Endodermal cell (in vitro differentiated cells): Measurements from ENCODE around the gene PRKCB. TPM values are rescaled to one million over a fixed set of nuclear protein-coding genes. Genes with fewer than 3 reads are reported as not detected.

Experiments
- DNase-seq: peaks from one replicate; pipeline ENCODE4 v3.0.0-alpha.2; 2017
- H3K27ac ChIP-seq: 2 replicates; pipeline ENCODE4 v1.5.1; 2013; ENCODE audit warnings: mild to moderate bottlenecking, low read depth, low read length, moderate library complexity
- H3K27me3 ChIP-seq: 2 replicates; pipeline ENCODE4 v1.6.1; 2013; ENCODE audit warnings: mild to moderate bottlenecking, low read length, moderate library complexity; ENCODE audit not compliant: insufficient read depth, control insufficient read depth, poor library complexity, severe bottlenecking
- H3K36me3 ChIP-seq: 2 replicates; pipeline ENCODE4 v1.7.0; 2013; ENCODE audit warnings: mild to moderate bottlenecking, low read length, moderate library complexity; ENCODE audit not compliant: control insufficient read depth, insufficient read depth
- H3K4me1 ChIP-seq: one replicate; pipeline ENCODE4 v1.7.0; 2013; ENCODE audit warnings: low read length; ENCODE audit not compliant: control insufficient read depth, insufficient read depth
- H3K4me3 ChIP-seq: 2 replicates; pipeline ENCODE4 v1.5.1; 2013; ENCODE audit warnings: mild to moderate bottlenecking, low read length, moderate library complexity
- H3K9ac ChIP-seq: 2 replicates; pipeline ENCODE4 v1.6.1; 2013; ENCODE audit warnings: mild to moderate bottlenecking, low read length, moderate library complexity; ENCODE audit not compliant: poor library complexity, severe bottlenecking; ENCODE audit errors: extremely low read depth
- H3K9me3 ChIP-seq: 2 replicates; pipeline ENCODE4 v1.6.1; 2013; ENCODE audit warnings: mild to moderate bottlenecking, low read length, moderate library complexity; ENCODE audit not compliant: control insufficient read depth
- H3K27ac Mint-ChIP-seq: 2 replicates; pipeline ENCODE4 v1.8.0; 2020; ENCODE audit warnings: mixed read lengths
- H3K27me3 Mint-ChIP-seq: 2 replicates; pipeline ENCODE4 v1.8.0; 2021; ENCODE audit warnings: mild to moderate bottlenecking, mixed read lengths; ENCODE audit not compliant: insufficient read depth
- H3K36me3 Mint-ChIP-seq: 2 replicates; pipeline ENCODE4 v1.8.0; 2020; ENCODE audit warnings: low read depth, mixed read lengths
- H3K4me1 Mint-ChIP-seq: 2 replicates; pipeline ENCODE4 v1.8.0; 2020; ENCODE audit warnings: mixed read lengths
- H3K4me3 Mint-ChIP-seq: 2 replicates; pipeline ENCODE4 v1.8.0; 2020; ENCODE audit warnings: mild to moderate bottlenecking, moderate library complexity, mixed read lengths
- H3K9me3 Mint-ChIP-seq: 2 replicates; pipeline ENCODE4 v1.8.0; 2020; ENCODE audit warnings: mild to moderate bottlenecking, mixed read lengths
- WGBS, 2 experiments: methylation state at CpG; one replicate each; pipeline versions ENCODE4 v1.1.5 to v1.1.7; 2013; ENCODE audit warnings: missing lambda C conversion rate in 2 of 2, mixed read lengths in 1 of 2; ENCODE audit not compliant: insufficient coverage in 1 of 2, insufficient read length in 1 of 2; 5-methylcytosine and 5-hydroxymethylcytosine counted together
- total RNA-seq, 2 donors: library from RNA; stranded (reverse); fragmentation: NEBNext Ultra II Directional in 1 of 2; extraction: Animal tissue kit (Norgen Biotek cat#: 25700) in 1 of 2; gene quantifications; 2 replicates in 1 of 2; 3 replicates in 1 of 2; pipeline ENCODE4 v1.2.1, GENCODE V29; 2021
- TF ChIP-seq, protein P1 (sequence below): fragments of 200-600 bp; sonication (generic); conservative IDR thresholded peaks from 2 replicates; pipeline ENCODE4 v1.5.0; 2021; ENCODE audit warnings: antibody characterized with exemption, mild to moderate bottlenecking

The PRKCB gene
- total RNA-seq, 2 donors from 2014 or later: 0.38 to 1.1 TPM

DNA sequence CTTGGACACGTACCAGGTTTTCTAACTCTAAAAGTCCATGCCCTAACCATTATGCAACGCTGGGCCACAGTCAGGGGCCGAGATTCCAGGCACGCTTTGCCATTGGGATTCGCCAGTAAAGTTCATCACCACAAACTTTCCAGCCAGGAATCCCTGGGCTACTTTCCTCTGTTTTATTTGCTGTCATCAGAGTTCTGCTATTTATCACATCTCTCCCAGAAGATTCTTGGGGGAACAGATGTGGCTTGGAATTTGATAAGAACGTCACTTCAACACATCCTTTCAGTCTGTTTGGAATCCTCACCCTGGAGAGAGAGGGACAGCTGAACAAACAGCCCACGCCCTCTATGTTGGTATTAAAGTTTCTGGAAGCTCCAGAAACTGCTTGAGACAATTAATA is 310.7 kb downstream of the PRKCB start:
- TF ChIP-seq, protein P1, sequence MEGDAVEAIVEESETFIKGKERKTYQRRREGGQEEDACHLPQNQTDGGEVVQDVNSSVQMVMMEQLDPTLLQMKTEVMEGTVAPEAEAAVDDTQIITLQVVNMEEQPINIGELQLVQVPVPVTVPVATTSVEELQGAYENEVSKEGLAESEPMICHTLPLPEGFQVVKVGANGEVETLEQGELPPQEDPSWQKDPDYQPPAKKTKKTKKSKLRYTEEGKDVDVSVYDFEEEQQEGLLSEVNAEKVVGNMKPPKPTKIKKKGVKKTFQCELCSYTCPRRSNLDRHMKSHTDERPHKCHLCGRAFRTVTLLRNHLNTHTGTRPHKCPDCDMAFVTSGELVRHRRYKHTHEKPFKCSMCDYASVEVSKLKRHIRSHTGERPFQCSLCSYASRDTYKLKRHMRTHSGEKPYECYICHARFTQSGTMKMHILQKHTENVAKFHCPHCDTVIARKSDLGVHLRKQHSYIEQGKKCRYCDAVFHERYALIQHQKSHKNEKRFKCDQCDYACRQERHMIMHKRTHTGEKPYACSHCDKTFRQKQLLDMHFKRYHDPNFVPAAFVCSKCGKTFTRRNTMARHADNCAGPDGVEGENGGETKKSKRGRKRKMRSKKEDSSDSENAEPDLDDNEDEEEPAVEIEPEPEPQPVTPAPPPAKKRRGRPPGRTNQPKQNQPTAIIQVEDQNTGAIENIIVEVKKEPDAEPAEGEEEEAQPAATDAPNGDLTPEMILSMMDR: no peak
- Mint-ChIP-seq H3K4me1 (peaks cover 2% of the 10 kb centered on the region), H3K36me3 (no peaks in the 10 kb centered on the region), H3K27me3 (no peaks in the 10 kb centered on the region), H3K4me3 (no peak overlapping the region), H3K9me3 (no peaks in the 10 kb centered on the region), H3K27ac (no peak overlapping the region)
- Histone ChIP-seq H3K27me3 (no peaks in the 10 kb centered on the region), H3K9me3 (no peaks in the 10 kb centered on the region), H3K27ac (no peak overlapping the region), H3K4me3 (no peak overlapping the region), H3K36me3 (no peaks in the 10 kb centered on the region), H3K4me1 (no peaks in the 10 kb centered on the region), H3K9ac (no peak overlapping the region)
- 80 to 91% methylated on average over 1 to 7 of the region's 7 CpGs for WGBS, 2 experiments
- DNase-seq: no peak

DNA sequence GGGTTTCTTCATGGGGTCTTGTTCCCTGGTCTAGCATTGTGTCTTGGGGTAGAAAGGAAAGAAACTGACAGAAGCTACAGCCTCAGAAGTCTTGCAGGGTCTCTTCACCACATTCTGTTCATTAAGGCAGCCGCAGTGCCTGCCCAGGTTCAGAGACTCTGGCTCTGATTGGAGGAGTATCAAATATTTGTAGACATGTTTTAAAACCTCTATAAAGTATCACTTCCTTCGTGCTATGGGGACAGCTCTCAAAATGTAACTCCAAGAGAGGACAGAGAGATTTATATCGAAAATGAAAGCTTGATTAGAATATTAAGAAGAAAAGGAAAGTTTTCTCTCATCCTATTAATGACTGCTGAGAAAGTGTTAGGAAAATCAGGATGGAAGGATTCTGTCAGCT is 313.3 kb downstream of the PRKCB start:
- no peaks in the 10 kb centered on the region for H3K27me3 Mint-ChIP-seq
- H3K36me3 Mint-ChIP-seq: no peaks in the 10 kb centered on the region
- no peaks in the 10 kb centered on the region for H3K4me1 ChIP-seq
- TF ChIP-seq, protein P1: no peak
- no peaks in the 10 kb centered on the region for H3K9me3 Mint-ChIP-seq
- DNase-seq: no peak
- no peak overlapping the region for H3K9ac ChIP-seq
- H3K36me3 ChIP-seq: no peaks in the 10 kb centered on the region
- no peak overlapping the region for H3K4me3 Mint-ChIP-seq
- peaks cover 1% of the 10 kb centered on the region for H3K4me1 Mint-ChIP-seq
- H3K4me3 ChIP-seq: no peak overlapping the region
- no peaks in the 10 kb centered on the region for H3K9me3 ChIP-seq
- H3K27ac Mint-ChIP-seq: no peak overlapping the region
- 83 to 87% methylated on average over 2 to 3 of the region's 3 CpGs for WGBS, 2 experiments
- H3K27ac ChIP-seq: no peak overlapping the region
- H3K27me3 ChIP-seq: no peaks in the 10 kb centered on the region

DNA sequence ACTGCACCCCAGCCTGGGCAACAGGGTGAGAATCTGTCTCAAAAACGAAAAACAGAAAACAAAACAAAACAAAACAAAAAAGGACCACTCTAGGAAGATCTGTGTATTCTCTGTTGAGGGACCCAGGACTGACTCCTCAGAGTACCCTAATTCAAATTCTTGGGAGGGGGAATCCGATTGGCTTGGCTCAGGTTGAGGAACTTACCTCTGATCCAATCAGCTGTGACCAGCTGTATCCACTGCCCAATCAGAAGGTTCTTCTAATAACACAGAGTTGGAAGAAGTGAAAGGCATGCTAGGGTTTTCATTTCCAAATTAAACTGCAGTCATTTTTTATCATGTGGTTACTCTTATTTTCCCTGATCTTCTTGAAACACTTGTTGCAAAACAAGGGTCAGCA is 314.5 kb downstream of the PRKCB start:
- Mint-ChIP-seq H3K27me3 (no peaks in the 10 kb centered on the region), H3K36me3 (no peaks in the 10 kb centered on the region), H3K27ac (no peak overlapping the region), H3K4me3 (no peak overlapping the region), H3K9me3 (no peaks in the 10 kb centered on the region), H3K4me1 (peaks cover 1% of the 10 kb centered on the region)
- Histone ChIP-seq H3K4me1 (no peaks in the 10 kb centered on the region), H3K36me3 (no peaks in the 10 kb centered on the region), H3K9me3 (no peaks in the 10 kb centered on the region), H3K9ac (no peak overlapping the region), H3K27me3 (no peaks in the 10 kb centered on the region), H3K27ac (no peak overlapping the region), H3K4me3 (no peak overlapping the region)
- TF ChIP-seq, protein P1: no peak
- DNase-seq: no peak
- WGBS, 2 experiments: 82% methylated on average over 2 of the region's 2 CpGs; no CpG with 5 or more reads in 1 of the 2 experiments
